ENCODE data around the gene ADAM15. TPM values are rescaled to one million over a fixed set of nuclear protein-coding genes. Genes with fewer than 3 reads are reported as not detected.

The ADAM15 gene
- total and polyA plus RNA-seq, 2 donors (not counting 1 experiment from before 2014, with no cell fraction given), result 14.6 to 28.4 TPM

DNA sequence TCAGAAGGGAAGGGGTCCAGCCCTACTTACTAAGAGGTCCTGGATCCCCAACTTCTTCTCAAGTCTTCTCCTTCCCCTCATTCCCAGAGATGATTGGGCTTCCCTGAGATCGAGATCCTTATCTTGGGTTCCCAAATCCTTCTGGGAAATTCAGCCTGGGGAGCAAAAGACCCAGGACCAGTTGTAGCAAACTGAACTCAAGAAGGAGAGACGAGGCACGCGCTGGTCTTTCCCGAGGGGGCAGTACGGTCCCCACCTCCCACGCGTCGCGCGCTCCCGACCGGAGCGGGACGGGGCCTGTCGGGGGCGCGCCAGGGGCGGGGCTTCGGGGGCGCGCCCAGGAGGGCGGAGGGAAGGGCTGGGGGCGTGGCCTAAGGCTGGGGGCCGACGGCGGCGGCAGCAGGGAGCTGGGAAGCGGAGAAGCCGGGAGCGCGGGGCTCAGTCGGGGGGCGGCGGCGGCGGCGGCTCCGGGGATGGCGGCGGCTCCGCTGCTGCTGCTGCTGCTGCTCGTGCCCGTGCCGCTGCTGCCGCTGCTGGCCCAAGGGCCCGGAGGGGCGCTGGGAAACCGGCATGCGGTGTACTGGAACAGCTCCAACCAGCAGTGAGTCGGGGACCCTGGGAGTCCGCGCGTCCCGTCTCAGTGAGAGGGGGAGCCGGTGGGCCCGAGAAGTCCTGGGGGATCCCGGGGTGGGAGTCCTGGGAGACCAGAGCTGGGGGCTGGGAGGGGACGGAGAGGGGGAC lies 27.5 kb downstream of the ADAM15 start, which contains the start of gene EFNA3:
Gene EFNA3 (plus strand): TSS at position 369 of the 741 bp plus-strand sequence. CDS start 105 bp downstream, at position 474.
- peak within 1 kb of the TSS; percentile 97 for H3K4me2 ChIP-seq (replicated peaks; ENCODE audit: low read depth, low read length, poor library complexity, severe bottlenecking)
- DNase-seq (peak; percentile 77), ATAC-seq (ENCODE audit: low read depth) (peak; percentile 69)
- H3K27ac ChIP-seq (ENCODE audit: low read length in 2 of 2), result no peak within 1 kb of the TSS
- H3K27ac Mint-ChIP-seq, result peak within 1 kb of the TSS; percentile 79
- peak within 1 kb of the TSS; percentile 59 for H3K9ac ChIP-seq (ENCODE audit: low read length)
- H4K20me1 ChIP-seq (ENCODE audit: control insufficient read depth, insufficient read depth, low read length, poor library complexity, severe bottlenecking), result peaks cover 35% of the 10 kb centered on the region
- H2AFZ ChIP-seq (ENCODE audit: insufficient read depth, low read depth, low read length, poor library complexity, severe bottlenecking), result peak within 1 kb of the TSS; percentile 67
- peak within 1 kb of the TSS; percentile 89 for H3K4me3 Mint-ChIP-seq
- WGBS (ENCODE audit: insufficient coverage), result 3% methylated on average over 59 of the region's 59 CpGs
- POLR2A ChIA-PET, result interaction anchor here (0.7 to 2.8 kb wide), 2 partner anchors 14 to 65 kb away, joined by 6 to 9 read pairs; no protein-coding TSS in a partner anchor
- peak; percentile 44 for TF ChIP-seq EZH2 (IDR thresholded peaks at IDR 0.05; ENCODE audit: borderline replicate concordance, insufficient read depth, low read depth, low read length, poor library complexity, severe bottlenecking)
- no peak for TF ChIP-seq CTCF (IDR thresholded peaks at IDR 0.05)
- H3K9me3 Mint-ChIP-seq (ENCODE audit: insufficient read depth), result no peaks in the 10 kb centered on the region
- no peaks in the 10 kb centered on the region for H3K36me3 ChIP-seq (replicated peaks in 1 of 2; ENCODE audit: control extremely low read depth in 1 of 2, control insufficient read depth in 1 of 2, extremely low read depth in 1 of 2, insufficient read depth in 2 of 2, low read length in 1 of 2)
- peak within 1 kb of the TSS in 4 of 5 experiments; percentile 25 to 45 (median 40) for H3K4me3 ChIP-seq (ENCODE audit: control extremely low read depth in 1 of 5, extremely low read depth in 1 of 5, insufficient read depth in 1 of 5, low read depth in 2 of 5, low read length in 4 of 5)
- peaks cover 0 to 24% (median 0%) of the 10 kb centered on the region in 3 donors for H3K9me3 ChIP-seq (ENCODE audit: control extremely low read depth in 1 of 3, control insufficient read depth in 2 of 3, insufficient read depth in 1 of 3, low read length in 2 of 3)
- peaks cover 51% of the 10 kb centered on the region for H3K4me1 Mint-ChIP-seq
- H3K27me3 Mint-ChIP-seq, result peaks cover 27% of the 10 kb centered on the region
- peaks cover 52 to 58% of the 10 kb centered on the region in 2 donors for H3K4me1 ChIP-seq (ENCODE audit: control insufficient read depth in 2 of 2, insufficient read depth in 2 of 2, low read length in 2 of 2)
- peaks cover 0 to 48% (median 37%) of the 10 kb centered on the region in 4 experiments for H3K27me3 ChIP-seq (replicated peaks in 1 of 4; ENCODE audit: control extremely low read depth in 1 of 4, control insufficient read depth in 3 of 4, insufficient read depth in 4 of 4, low read length in 3 of 4)
- H3K79me2 ChIP-seq (ENCODE audit: control insufficient read depth, insufficient read depth, low read length), result no peaks in the 10 kb centered on the region
- intact Hi-C loops (cut with micrococcal nuclease), result loop anchor here (1.0 to 5.0 kb wide), 2 partner anchors 7 to 1359 kb away; no protein-coding TSS in a partner anchor
- CTCF ChIA-PET, result interaction anchor here (0.8 to 2.5 kb wide), 11 partner anchors 9 to 519 kb away, joined by 3 to 16 read pairs (median 3); partner anchors contain the start of genes EFNA4 and KRTCAP2
